Left kidney (tissue), 2 donors: Measurements from ENCODE around the gene HPCAL1. TPM values are rescaled to one million over a fixed set of nuclear protein-coding genes. Genes with fewer than 3 reads are reported as not detected.

ENCODE experiments used
- DNase-seq: peaks from one replicate; pipeline ENCODE4 v3.0.0-alpha.2; 2013
- polyA plus RNA-seq: library from polyadenylated mRNA; unstranded; fragments of 120-200 nt; gene quantifications from one replicate; pipeline ENCODE4 v1.2.1, GENCODE V29; 2013; ENCODE audit not compliant: insufficient read length

Gene HPCAL1
- polyA plus RNA-seq, 1 donor, result 22.7 TPM

GRCh38 chr2:10369269-10370255 lies 66.9 kb downstream of the HPCAL1 start:
- no peak for DNase-seq

- no peak for DNase-seq
Observed at GRCh38 chr2:10370390-10370789, 67.7 kb downstream of the HPCAL1 start.

GRCh38 chr2:10370895-10371294 lies 68.2 kb downstream of the HPCAL1 start:
- no peak for DNase-seq

- no peak for DNase-seq
Observed at GRCh38 chr2:10371441-10372196, 68.9 kb downstream of the HPCAL1 start.

- no peak for DNase-seq
Observed at GRCh38 chr2:10372203-10372861, 69.6 kb downstream of the HPCAL1 start.

- no peak for DNase-seq
Observed at GRCh38 chr2:10372862-10373240, 70.1 kb downstream of the HPCAL1 start.

- no peak for DNase-seq
Observed at GRCh38 chr2:10373931-10374330, 71.2 kb downstream of the HPCAL1 start.

- DNase-seq, result no peak
Observed at GRCh38 chr2:10374362-10374943, 71.7 kb downstream of the HPCAL1 start.

GRCh38 chr2:10375570-10376281 lies 73.0 kb downstream of the HPCAL1 start:
- no peak for DNase-seq

GRCh38 chr2:10377052-10377746 lies 74.5 kb downstream of the HPCAL1 start:
- no peak for DNase-seq

GRCh38 chr2:10377747-10378085 lies 75.0 kb downstream of the HPCAL1 start:
- no peak for DNase-seq

- DNase-seq, result no peak
Observed at GRCh38 chr2:10378189-10378588, 75.5 kb downstream of the HPCAL1 start.

GRCh38 chr2:10380048-10380926 lies 77.6 kb downstream of the HPCAL1 start:
- no peak for DNase-seq

- DNase-seq, result no peak
Observed at GRCh38 chr2:10381997-10382353, 79.3 kb downstream of the HPCAL1 start.

GRCh38 chr2:10382354-10383061 lies 79.8 kb downstream of the HPCAL1 start:
- peak; percentile 59 for DNase-seq

- DNase-seq, result no peak
Observed at GRCh38 chr2:10383960-10384734, 81.4 kb downstream of the HPCAL1 start.

- DNase-seq, result no peak
Observed at GRCh38 chr2:10385501-10385900, 82.8 kb downstream of the HPCAL1 start.

- no peak for DNase-seq
Observed at GRCh38 chr2:10385933-10386773, 83.4 kb downstream of the HPCAL1 start.
